Motor neuron (in vitro differentiated cells): ENCODE results near the gene ITGB1BP1. TPM values are rescaled to one million over a fixed set of nuclear protein-coding genes. Genes with fewer than 3 reads are reported as not detected.
"Not testable (repeated sequence)": the region's sequence is repeated elsewhere in the genome, so short reads cannot be mapped to it uniquely, and the experiment has no call there.

Experiments used
- ATAC-seq, 8 experiments: fragments of 200-7000 bp; cut with Tn5 transposase; replicated peaks in 6 of 8; 2 replicates each; pipeline ENCODE4 v1.8.0; 2021; ENCODE audit warnings: mild to moderate bottlenecking in 8 of 8, moderate library complexity in 8 of 8
- H3K27ac ChIP-seq, 2 donors: fragments of 250-450 bp; sonication (Bioruptor Pico); 2 replicates each; pipeline ENCODE4 v1.9.0; 2021; ENCODE audit warnings: antibody characterized with exemption in 2 of 2, mild to moderate bottlenecking in 2 of 2, moderate library complexity in 1 of 2
- H3K4me1 ChIP-seq, 2 donors: fragments of 250-450 bp; sonication (Bioruptor Pico); replicated peaks in 1 of 2; 2 replicates each; pipeline ENCODE4 v1.6.1; 2021; ENCODE audit warnings: antibody characterized with exemption in 2 of 2, mild to moderate bottlenecking in 2 of 2, moderate library complexity in 1 of 2
- H3K4me3 ChIP-seq, 5 donors: fragments of 250-450 bp; sonication (Bioruptor Pico); 2 replicates each; pipeline ENCODE4 v1.9.0; 2021; ENCODE audit warnings: antibody characterized with exemption in 5 of 5, mild to moderate bottlenecking in 5 of 5, moderate library complexity in 4 of 5
- WGBS, 10 experiments: fragments of 450-650 bp; shearing (Covaris generic); methylation state at CpG; one replicate each; pipeline ENCODE4 v1.0.0; 2022; 5-methylcytosine and 5-hydroxymethylcytosine counted together
- in situ Hi-C, 9 experiments: fragments of 400-800 bp; cut with MboI; loops; one replicate each; pipeline ENCODE4 v1.15.0; 2021; ENCODE audit warnings: low sequenced_read_pairs in 9 of 9, low pct_unique_long_range_greater_than_20kb in 2 of 9; ENCODE audit not compliant: unreplicated experiment in 9 of 9
- total RNA-seq, 8 experiments: library from RNA; unstranded; fragments of 300-600 nt; gene quantifications; 2 replicates each; pipeline versions ENCODE4 v1.2.3 to v1.2.4, GENCODE V29; 2022

Gene ITGB1BP1
- total RNA-seq, 8 experiments from 2014 or later, result 25.0 to 61.2 (median 38.5) TPM

GRCh38 chr2:9404451-9404850, 18.9 kb downstream of the ITGB1BP1 start:
- WGBS, 10 experiments, result 17 to 95% (median 83%) methylated on average over 1 to 4 of the region's 4 CpGs
- Histone ChIP-seq H3K27ac (no peak overlapping the region), H3K4me1 (no peaks in the 10 kb centered on the region), H3K4me3 (no peak overlapping the region)
- in situ Hi-C loops, result no loop called here
- ATAC-seq, result no peak

- Histone ChIP-seq H3K27ac (no peak overlapping the region), H3K4me1 (no peaks in the 10 kb centered on the region), H3K4me3 (no peak overlapping the region)
- in situ Hi-C loops, result no loop called here
- peak in 2 of 8 experiments; percentile 24 to 39 for ATAC-seq
- 54 to 100% (median 87%) methylated on average over 1 to 2 of the region's 2 CpGs; no CpG with 5 or more reads in 2 of the 10 experiments for WGBS, 10 experiments
These were observed 19.4 kb downstream of the ITGB1BP1 start for GRCh38 chr2:9403924-9404323.

GRCh38 chr2:9401646-9402371, 21.5 kb downstream of the ITGB1BP1 start:
- no peak overlapping the region for H3K4me3 ChIP-seq
- H3K27ac ChIP-seq, result no peak overlapping the region
- in situ Hi-C loops, result no loop called here
- H3K4me1 ChIP-seq, result no peaks in the 10 kb centered on the region
- ATAC-seq, result peak in 1 of 8 experiments; percentile 6
- WGBS, 10 experiments, result 70 to 100% (median 93%) methylated on average over 3 to 10 of the region's 19 CpGs; no CpG with 5 or more reads in 3 of the 10 experiments

- in situ Hi-C loops, result no loop called here
- Histone ChIP-seq H3K27ac (no peak overlapping the region), H3K4me3 (no peak overlapping the region), H3K4me1 (no peaks in the 10 kb centered on the region)
- WGBS, 10 experiments, result 70 to 100% methylated on average over 2 of the region's 12 CpGs; no CpG with 5 or more reads in 8 of the 10 experiments
- ATAC-seq, result peak in 5 of 8 experiments; percentile 5 to 91 (median 29)
These were observed 22.2 kb downstream of the ITGB1BP1 start for GRCh38 chr2:9401059-9401547.

GRCh38 chr2:9400268-9401058, 22.9 kb downstream of the ITGB1BP1 start:
- ATAC-seq, result peak in 2 of 8 experiments; percentile 6 to 11
- in situ Hi-C loops, result no loop called here
- 70 to 93% (median 80%) methylated on average over 1 to 6 of the region's 12 CpGs; no CpG with 5 or more reads in 5 of the 10 experiments for WGBS, 10 experiments

GRCh38 chr2:9398881-9399780, 24.2 kb downstream of the ITGB1BP1 start:
- no peak overlapping the region for H3K27ac ChIP-seq
- ATAC-seq, result peak in 7 of 8 experiments; percentile 26 to 77 (median 65)
- H3K4me1 ChIP-seq, result no peaks in the 10 kb centered on the region
- in situ Hi-C loops, result no loop called here
- 43 to 87% (median 71%) methylated on average over 2 to 11 of the region's 20 CpGs; no CpG with 5 or more reads in 1 of the 10 experiments for WGBS, 10 experiments
- no peak overlapping the region for H3K4me3 ChIP-seq

More at GRCh38 chr2:9400268-9401058, 22.9 kb downstream of the ITGB1BP1 start:
- Histone ChIP-seq H3K27ac (no peak overlapping the region), H3K4me1 (no peaks in the 10 kb centered on the region), H3K4me3 (no peak overlapping the region)

GRCh38 chr2:9398251-9398650, 25.1 kb downstream of the ITGB1BP1 start:
- not testable (repeated sequence) for H3K4me1 ChIP-seq, H3K27ac ChIP-seq
- WGBS, 10 experiments, result 90 to 100% (median 98%) methylated on average over 2 to 8 of the region's 11 CpGs; no CpG with 5 or more reads in 4 of the 10 experiments

GRCh38 chr2:9397201-9397600, 26.1 kb downstream of the ITGB1BP1 start:
- no peak overlapping the region for H3K27ac ChIP-seq
- H3K4me3 ChIP-seq, result no peak overlapping the region
- 83 to 100% (median 96%) methylated on average over 1 to 9 of the region's 14 CpGs; no CpG with 5 or more reads in 1 of the 10 experiments for WGBS, 10 experiments
- no peak for ATAC-seq
- in situ Hi-C loops, result no loop called here
- H3K4me1 ChIP-seq, result peaks cover 11 to 14% of the 10 kb centered on the region in 2 donors

More at GRCh38 chr2:9398251-9398650, 25.1 kb downstream of the ITGB1BP1 start:
- ATAC-seq, H3K4me3 ChIP-seq, in situ Hi-C loops: not testable (repeated sequence)

GRCh38 chr2:9394816-9395215, 28.5 kb downstream of the ITGB1BP1 start:
- in situ Hi-C loops, result no loop called here
- Histone ChIP-seq H3K4me1 (peaks cover 11 to 16% of the 10 kb centered on the region in 2 donors), H3K4me3 (no peak overlapping the region), H3K27ac (no peak overlapping the region)
- no peak for ATAC-seq
- 73 to 100% (median 100%) methylated on average over 1 to 3 of the region's 15 CpGs; no CpG with 5 or more reads in 3 of the 10 experiments for WGBS, 10 experiments

- WGBS, 10 experiments, result 20 to 71% (median 42%) methylated on average over 1 to 4 of the region's 28 CpGs; no CpG with 5 or more reads in 1 of the 10 experiments
- Histone ChIP-seq H3K27ac (peak overlapping the region; percentile 21 to 27), H3K4me3 (no peak overlapping the region), H3K4me1 (peaks cover 11 to 16% of the 10 kb centered on the region in 2 donors)
- in situ Hi-C loops, result no loop called here
- ATAC-seq, result peak in 5 of 8 experiments; percentile 22 to 52 (median 28)
These were observed 30.2 kb downstream of the ITGB1BP1 start for GRCh38 chr2:9392898-9393765.

GRCh38 chr2:9391961-9392720, 31.2 kb downstream of the ITGB1BP1 start:
- H3K4me3 ChIP-seq, result no peak overlapping the region
- WGBS, 10 experiments, result 67 to 100% (median 91%) methylated on average over 1 to 8 of the region's 13 CpGs
- no peak for ATAC-seq
- H3K27ac ChIP-seq, result peak overlapping the region in 1 of 2 donors; percentile 27
- peaks cover 11 to 16% of the 10 kb centered on the region in 2 donors for H3K4me1 ChIP-seq
- in situ Hi-C loops, result no loop called here
